ENCODE data around the gene HEXB.

GRCh38 chr5:74761241-74761640 lies 76.2 kb downstream of the HEXB start:
- TF ChIP-seq POLR2A (IDR thresholded peaks at IDR 0.05) (no peak), CTCF (IDR thresholded peaks at IDR 0.05) (no peak)
